Kidney tubule cell (primary cell): Measurements from ENCODE around the gene PDGFA.

ENCODE experiments used
- DNase-seq: peaks from one replicate; pipeline ENCODE4 v3.0.0-alpha.2; 2018; ENCODE audit warnings: low spot score

Gene PDGFA

GRCh38 chr7:473870-474604 lies 45.6 kb downstream of the PDGFA start:
- DNase-seq, result no peak

GRCh38 chr7:473211-473734 lies 46.4 kb downstream of the PDGFA start:
- no peak for DNase-seq

GRCh38 chr7:472640-472957 lies 47.0 kb downstream of the PDGFA start:
- DNase-seq, result no peak

GRCh38 chr7:471866-472639 lies 47.6 kb downstream of the PDGFA start:
- peak; percentile 49 for DNase-seq

GRCh38 chr7:471191-471865 lies 48.3 kb downstream of the PDGFA start:
- DNase-seq, result no peak

- no peak for DNase-seq
Measured at GRCh38 chr7:469563-469961, 50.1 kb downstream of the PDGFA start.

- DNase-seq, result no peak
Measured at GRCh38 chr7:468681-469562, 50.7 kb downstream of the PDGFA start.

- no peak for DNase-seq
Measured at GRCh38 chr7:467856-468545, 51.6 kb downstream of the PDGFA start.

- no peak for DNase-seq
Measured at GRCh38 chr7:467393-467828, 52.2 kb downstream of the PDGFA start.

- no peak for DNase-seq
Measured at GRCh38 chr7:466465-467191, 53.0 kb downstream of the PDGFA start.

GRCh38 chr7:465710-466400 lies 53.8 kb downstream of the PDGFA start:
- no peak for DNase-seq

- no peak for DNase-seq
Measured at GRCh38 chr7:464454-465401, 54.9 kb downstream of the PDGFA start.

GRCh38 chr7:463817-464453 lies 55.7 kb downstream of the PDGFA start:
- no peak for DNase-seq

- no peak for DNase-seq
Measured at GRCh38 chr7:463362-463781, 56.3 kb downstream of the PDGFA start.

GRCh38 chr7:462173-463103 lies 57.2 kb downstream of the PDGFA start:
- no peak for DNase-seq

GRCh38 chr7:461453-462172 lies 58.0 kb downstream of the PDGFA start:
- DNase-seq, result no peak

- DNase-seq, result no peak
Measured at GRCh38 chr7:461117-461452, 58.6 kb downstream of the PDGFA start.
